Smooth muscle cell (in vitro differentiated cells): Measurements from ENCODE around the gene TMEM121. TPM values are rescaled to one million over a fixed set of nuclear protein-coding genes. Genes with fewer than 3 reads are reported as not detected.

Source experiments
- DNase-seq: peaks from one replicate; lab custom pipeline; 2025; ENCODE audit not compliant: unreplicated experiment; lab: John Stamatoyannopoulos, UW
- H2AFZ ChIP-seq: fragments of 200-600 bp; sonication (generic); 2 replicates; pipeline ENCODE4 v1.6.0; 2016; ENCODE audit warnings: antibody characterized with exemption, low read depth, mild to moderate bottlenecking
- H3F3A ChIP-seq: fragments of 200-600 bp; sonication (generic); 2 replicates; pipeline ENCODE4 v1.6.0; 2017; ENCODE audit warnings: antibody characterized with exemption, low read depth
- H3K27ac ChIP-seq: fragments of 200-600 bp; sonication (generic); 2 replicates; pipeline ENCODE4 v1.5.1; 2016; ENCODE audit warnings: low read depth, mild to moderate bottlenecking
- H3K27me3 ChIP-seq: fragments of 200-600 bp; sonication (generic); 2 replicates; pipeline ENCODE4 v1.6.1; 2016; ENCODE audit warnings: low read depth, mild to moderate bottlenecking
- H3K36me3 ChIP-seq: fragments of 200-600 bp; sonication (generic); 2 replicates; pipeline ENCODE4 v1.5.1; 2016; ENCODE audit warnings: low read depth
- H3K4me1 ChIP-seq: fragments of 200-600 bp; sonication (generic); 2 replicates; pipeline ENCODE4 v1.5.1; 2016; ENCODE audit warnings: low read depth
- H3K4me2 ChIP-seq: fragments of 200-600 bp; sonication (generic); 2 replicates; pipeline ENCODE4 v1.6.0; 2016; ENCODE audit warnings: mild to moderate bottlenecking
- H3K4me3 ChIP-seq: fragments of 200-600 bp; sonication (generic); 2 replicates; pipeline ENCODE4 v1.5.1; 2016; ENCODE audit warnings: mild to moderate bottlenecking
- H3K79me2 ChIP-seq: fragments of 200-600 bp; sonication (generic); 2 replicates; pipeline ENCODE4 v1.6.0; 2016; ENCODE audit warnings: low read depth, mild to moderate bottlenecking
- H3K9ac ChIP-seq: fragments of 200-600 bp; sonication (generic); 2 replicates; pipeline ENCODE4 v1.6.0; 2016; ENCODE audit warnings: low read depth
- H3K9me3 ChIP-seq: fragments of 200-600 bp; sonication (generic); replicated peaks from 2 replicates; pipeline ENCODE4 v1.5.1; 2016; ENCODE audit warnings: low read depth
- H4K20me1 ChIP-seq: fragments of 200-600 bp; sonication (generic); 2 replicates; pipeline ENCODE4 v1.6.0; 2016; ENCODE audit warnings: low read depth
- WGBS: methylation state at CpG from one replicate; pipeline ENCODE4 v1.1.7; 2016; ENCODE audit warnings: low lambda C conversion rate; 5-methylcytosine and 5-hydroxymethylcytosine counted together
- polyA plus RNA-seq: library from polyadenylated mRNA; unstranded; fragments of >200 nt; fragmentation: Nextera tagmentation; extraction: Ambion mirVana; gene quantifications from 2 replicates; pipeline ENCODE4 v1.2.1, GENCODE V29; 2016
- total RNA-seq: library from RNA; depleted of rRNA; stranded (reverse); fragments of >200 nt; gene quantifications from 2 replicates; pipeline ENCODE4 v1.2.3, GENCODE V29; 2014
- TF ChIP-seq, protein P1 (sequence below): fragments of 200-600 bp; sonication (generic); IDR thresholded peaks from 2 replicates; pipeline ENCODE4 v1.5.1; 2017; ENCODE audit warnings: borderline replicate concordance, mild to moderate bottlenecking, antibody characterized with exemption; ENCODE audit not compliant: insufficient read depth, poor library complexity, severe bottlenecking

TMEM121 gene
- total and polyA plus RNA-seq, 2 experiments from 2014 or later, result 2.6 to 12.1 TPM

DNA sequence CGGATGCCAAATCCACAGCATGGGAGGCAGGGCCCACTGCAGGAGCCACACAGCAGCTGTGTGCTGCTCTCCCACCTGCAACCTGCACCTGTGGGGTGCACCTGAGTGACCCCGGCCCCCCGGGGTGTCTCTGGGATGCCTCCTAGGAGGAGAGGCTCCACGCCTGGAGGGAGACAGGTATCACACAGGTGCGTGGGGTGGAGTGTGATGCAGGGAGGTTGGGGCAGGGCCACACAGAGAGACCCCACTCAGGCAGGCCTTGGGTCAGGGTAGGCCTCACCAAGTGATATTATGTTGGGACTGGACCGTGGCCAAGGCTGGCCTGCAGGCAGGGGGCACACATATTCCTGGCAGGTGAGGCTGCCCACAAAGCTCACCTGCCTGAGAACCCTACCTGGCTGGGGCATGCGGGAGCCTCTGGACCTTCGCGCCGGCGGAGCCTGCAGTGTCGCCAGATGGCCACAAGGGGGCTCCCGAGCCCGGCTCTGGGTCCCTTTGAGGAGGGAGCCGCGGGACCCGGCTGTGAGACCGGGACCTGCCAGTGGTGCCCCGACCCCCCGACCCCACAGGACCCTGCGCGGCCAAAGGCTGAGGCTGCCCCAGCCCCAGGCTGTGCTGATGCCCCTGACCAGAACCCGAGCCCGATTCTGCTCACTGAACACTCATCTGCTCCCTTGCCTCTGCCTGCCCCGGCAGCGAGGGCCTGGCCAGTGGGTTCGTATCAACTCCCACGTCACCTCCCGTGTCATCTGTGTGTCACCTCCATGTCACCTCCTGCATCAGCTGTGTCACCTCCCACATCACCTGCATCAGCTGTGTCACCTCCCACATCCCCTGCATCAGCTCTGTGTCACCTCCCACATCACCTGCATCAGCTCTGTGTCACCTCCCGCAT is 11.4 kb downstream of the TMEM121 start:
- Histone ChIP-seq H4K20me1 (no peaks in the 10 kb centered on the region), H3K4me3 (no peak overlapping the region), H3K27ac (no peak overlapping the region), H3F3A (no peaks in the 10 kb centered on the region), H3K4me2 (no peak overlapping the region), H3K27me3 (no peaks in the 10 kb centered on the region), H3K79me2 (no peaks in the 10 kb centered on the region), H3K4me1 (no peaks in the 10 kb centered on the region), H3K36me3 (no peaks in the 10 kb centered on the region), H3K9me3 (no peaks in the 10 kb centered on the region), H2AFZ (no peak overlapping the region), H3K9ac (no peak overlapping the region)
- WGBS, result 53% methylated on average over 30 of the region's 30 CpGs
- TF ChIP-seq, protein P1, sequence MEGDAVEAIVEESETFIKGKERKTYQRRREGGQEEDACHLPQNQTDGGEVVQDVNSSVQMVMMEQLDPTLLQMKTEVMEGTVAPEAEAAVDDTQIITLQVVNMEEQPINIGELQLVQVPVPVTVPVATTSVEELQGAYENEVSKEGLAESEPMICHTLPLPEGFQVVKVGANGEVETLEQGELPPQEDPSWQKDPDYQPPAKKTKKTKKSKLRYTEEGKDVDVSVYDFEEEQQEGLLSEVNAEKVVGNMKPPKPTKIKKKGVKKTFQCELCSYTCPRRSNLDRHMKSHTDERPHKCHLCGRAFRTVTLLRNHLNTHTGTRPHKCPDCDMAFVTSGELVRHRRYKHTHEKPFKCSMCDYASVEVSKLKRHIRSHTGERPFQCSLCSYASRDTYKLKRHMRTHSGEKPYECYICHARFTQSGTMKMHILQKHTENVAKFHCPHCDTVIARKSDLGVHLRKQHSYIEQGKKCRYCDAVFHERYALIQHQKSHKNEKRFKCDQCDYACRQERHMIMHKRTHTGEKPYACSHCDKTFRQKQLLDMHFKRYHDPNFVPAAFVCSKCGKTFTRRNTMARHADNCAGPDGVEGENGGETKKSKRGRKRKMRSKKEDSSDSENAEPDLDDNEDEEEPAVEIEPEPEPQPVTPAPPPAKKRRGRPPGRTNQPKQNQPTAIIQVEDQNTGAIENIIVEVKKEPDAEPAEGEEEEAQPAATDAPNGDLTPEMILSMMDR, result peak; percentile 56
- no peak for DNase-seq

DNA sequence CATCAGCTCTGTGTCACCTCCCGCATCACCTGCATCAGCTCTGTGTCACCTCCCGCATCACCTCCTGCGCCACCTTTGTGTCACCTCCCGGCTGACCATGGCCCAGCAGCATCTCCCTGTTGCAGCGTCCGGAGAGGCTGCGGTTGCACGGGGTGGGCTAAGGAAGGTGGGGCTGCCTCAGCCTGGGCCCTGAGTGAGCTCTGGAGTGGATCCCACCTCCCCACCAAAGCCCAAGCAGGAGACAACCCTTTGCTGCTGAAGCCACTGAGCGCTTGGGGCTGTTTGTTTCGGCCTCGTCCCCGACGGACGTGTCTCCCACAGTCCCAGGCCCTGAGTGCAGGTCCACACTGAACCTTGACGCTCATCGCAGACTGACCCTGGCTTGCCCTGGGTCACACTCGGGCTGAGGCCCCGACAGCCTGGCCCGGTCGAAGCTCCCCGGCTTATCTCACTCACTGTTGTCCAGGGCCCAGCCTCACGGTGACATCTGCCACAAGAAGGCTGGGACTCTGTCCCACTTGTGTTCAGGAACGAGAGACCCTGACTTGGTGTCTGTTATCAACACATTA is 12.2 kb downstream of the TMEM121 start:
- no peaks in the 10 kb centered on the region for H3K36me3 ChIP-seq
- no peak for DNase-seq
- WGBS, result 88% methylated on average over 23 of the region's 23 CpGs
- H3K9me3 ChIP-seq, result peaks cover 6% of the 10 kb centered on the region
- H4K20me1 ChIP-seq, result no peaks in the 10 kb centered on the region
- no peak overlapping the region for H3K4me3 ChIP-seq
- H3K79me2 ChIP-seq, result no peaks in the 10 kb centered on the region
- H3K27ac ChIP-seq, result no peak overlapping the region
- H3K4me2 ChIP-seq, result no peak overlapping the region
- H3K4me1 ChIP-seq, result no peaks in the 10 kb centered on the region
- no peak overlapping the region for H3K9ac ChIP-seq
- no peaks in the 10 kb centered on the region for H3F3A ChIP-seq
- H2AFZ ChIP-seq, result no peak overlapping the region
- no peaks in the 10 kb centered on the region for H3K27me3 ChIP-seq
- TF ChIP-seq, protein P1, result no peak

GRCh38 chr14:105540811-105541210 is 14.4 kb downstream of the TMEM121 start:
- Histone ChIP-seq H3K36me3 (no peaks in the 10 kb centered on the region), H4K20me1 (no peaks in the 10 kb centered on the region), H3K27me3 (no peaks in the 10 kb centered on the region), H2AFZ (no peak overlapping the region), H3K4me2 (no peak overlapping the region), H3K27ac (no peak overlapping the region), H3K4me1 (no peaks in the 10 kb centered on the region), H3F3A (no peaks in the 10 kb centered on the region), H3K4me3 (no peak overlapping the region), H3K79me2 (no peaks in the 10 kb centered on the region), H3K9ac (no peak overlapping the region), H3K9me3 (peaks cover 6% of the 10 kb centered on the region)
- no peak for DNase-seq
- TF ChIP-seq, protein P1, result no peak
- 78% methylated on average over 9 of the region's 9 CpGs for WGBS
